ENCODE measurements around the gene FLAD1.

Gene FLAD1

GRCh38 chr1:154952664-154953063 is 30.5 kb upstream of the FLAD1 start:
- DNase-seq: no peak

GRCh38 chr1:154953611-154954038 is 29.5 kb upstream of the FLAD1 start:
- no peak for DNase-seq

- no peak for DNase-seq
These were observed 28.6 kb upstream of the FLAD1 start for GRCh38 chr1:154954541-154954940.

- no peak for DNase-seq
These were observed 28.0 kb upstream of the FLAD1 start for GRCh38 chr1:154955039-154955717.

- DNase-seq: peak; percentile 87 to 91
These were observed 27.2 kb upstream of the FLAD1 start, which contains the start of gene PBXIP1 for GRCh38 chr1:154955718-154956543. TSS of gene PBXIP1 (minus strand) at chr1:154956099. CDS start at chr1:154953721, 2,378 bp downstream.

- DNase-seq: no peak
These were observed 26.6 kb upstream of the FLAD1 start for GRCh38 chr1:154956544-154956941.

GRCh38 chr1:154957091-154957657 is 26.0 kb upstream of the FLAD1 start:
- no peak for DNase-seq

GRCh38 chr1:154958036-154958435 is 25.1 kb upstream of the FLAD1 start:
- DNase-seq: no peak

- DNase-seq: no peak
These were observed 24.3 kb upstream of the FLAD1 start for GRCh38 chr1:154958681-154959425.

- DNase-seq: no peak
These were observed 23.7 kb upstream of the FLAD1 start for GRCh38 chr1:154959426-154959780.

- DNase-seq: no peak
These were observed 22.6 kb upstream of the FLAD1 start for GRCh38 chr1:154960446-154961136.

GRCh38 chr1:154961207-154962155 is 21.7 kb upstream of the FLAD1 start, which contains the start of gene PYGO2:
TSS of gene PYGO2 (minus strand) at chr1:154961782. CDS start at chr1:154961576, 206 bp downstream.
- peak; percentile 61 to 73 for DNase-seq

- DNase-seq: no peak
These were observed 20.9 kb upstream of the FLAD1 start for GRCh38 chr1:154962156-154962749.

GRCh38 chr1:154962795-154963330 is 20.3 kb upstream of the FLAD1 start:
- DNase-seq: no peak

GRCh38 chr1:154963643-154964042 is 19.5 kb upstream of the FLAD1 start:
- DNase-seq: no peak

- DNase-seq: no peak
These were observed 18.8 kb upstream of the FLAD1 start for GRCh38 chr1:154964359-154964758.

- DNase-seq: no peak
These were observed 17.0 kb upstream of the FLAD1 start for GRCh38 chr1:154966111-154966510.

GRCh38 chr1:154967331-154967950 is 15.7 kb upstream of the FLAD1 start:
- no peak for DNase-seq

- DNase-seq: no peak
These were observed 14.4 kb upstream of the FLAD1 start for GRCh38 chr1:154968731-154969130.

- DNase-seq: no peak
These were observed 13.9 kb upstream of the FLAD1 start for GRCh38 chr1:154969246-154969645.
